HUES64 (cell line): ENCODE data around the gene ABHD14A.

Experiments
- H3K27ac ChIP-seq: 2 replicates; pipeline ENCODE4 v1.7.0; 2013; ENCODE audit warnings: low read depth, low read length, inconsistent platforms
- H3K27me3 ChIP-seq: 2 replicates; pipeline ENCODE4 v1.6.1; 2013; ENCODE audit warnings: mild to moderate bottlenecking, low read length; ENCODE audit not compliant: insufficient read depth
- H3K36me3 ChIP-seq: 2 replicates; pipeline ENCODE4 v1.6.1; 2013; ENCODE audit warnings: mild to moderate bottlenecking, low read length; ENCODE audit not compliant: insufficient read depth
- H3K4me1 ChIP-seq: 2 replicates; pipeline ENCODE4 v1.6.1; 2013; ENCODE audit warnings: mild to moderate bottlenecking, low read length, moderate library complexity; ENCODE audit not compliant: insufficient read depth
- H3K4me3 ChIP-seq: 2 replicates; pipeline ENCODE4 v1.5.1; 2013; ENCODE audit warnings: mild to moderate bottlenecking, low read length, moderate library complexity
- H3K9ac ChIP-seq: 2 replicates; pipeline ENCODE4 v1.6.1; 2013; ENCODE audit warnings: mild to moderate bottlenecking, low read depth, low read length
- H3K9me3 ChIP-seq: 2 replicates; pipeline ENCODE4 v1.6.1; 2013; ENCODE audit warnings: low read depth, low read length; ENCODE audit not compliant: insufficient read depth
- WGBS: fragments of 150-250, 120-280 bp; methylation state at CpG from one replicate; pipeline ENCODE4 v1.1.7; 2013; ENCODE audit warnings: missing lambda C conversion rate; 5-methylcytosine and 5-hydroxymethylcytosine counted together

ABHD14A gene

DNA sequence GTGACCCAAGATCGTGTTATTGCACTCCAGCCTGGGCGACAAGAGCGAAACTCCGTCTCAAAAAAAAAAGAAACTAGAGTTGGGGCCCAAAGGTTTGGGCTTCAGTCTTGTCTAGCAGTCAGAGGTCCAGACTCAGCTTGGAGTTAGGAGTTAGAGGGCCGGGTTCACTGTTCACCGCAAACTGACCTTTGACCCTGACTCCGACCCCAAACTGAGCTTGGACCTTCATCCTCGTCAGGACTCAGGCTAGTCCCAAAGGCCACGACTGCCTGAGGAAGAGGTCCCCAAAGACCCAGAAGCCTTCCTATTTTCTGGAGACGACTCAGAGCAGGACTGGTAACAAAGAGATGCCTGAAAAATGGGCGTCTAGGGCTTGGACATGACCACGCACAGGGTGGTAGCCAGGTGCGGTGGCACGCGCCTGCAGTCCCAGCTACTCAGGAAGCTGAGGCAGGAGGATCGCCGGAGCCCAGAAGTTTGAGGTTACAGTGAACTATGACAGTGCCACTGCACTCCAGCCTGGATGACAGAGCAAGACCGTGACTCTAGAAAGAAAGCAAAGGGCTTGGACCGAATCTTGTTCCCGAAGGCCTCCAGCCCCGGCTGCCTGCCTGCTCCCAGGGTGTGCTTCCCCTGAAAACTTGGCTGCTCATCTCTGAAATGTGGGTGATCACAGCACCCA, 43.6 kb downstream of the ABHD14A start:
- WGBS = 93% methylated on average over 21 of the region's 21 CpGs
- H3K36me3 ChIP-seq = no peaks in the 10 kb centered on the region
- no peak overlapping the region for H3K9ac ChIP-seq
- no peak overlapping the region for H3K4me3 ChIP-seq
- H3K27me3 ChIP-seq = no peaks in the 10 kb centered on the region
- peaks cover 8% of the 10 kb centered on the region for H3K4me1 ChIP-seq
- H3K9me3 ChIP-seq = no peaks in the 10 kb centered on the region
- H3K27ac ChIP-seq = no peak overlapping the region

DNA sequence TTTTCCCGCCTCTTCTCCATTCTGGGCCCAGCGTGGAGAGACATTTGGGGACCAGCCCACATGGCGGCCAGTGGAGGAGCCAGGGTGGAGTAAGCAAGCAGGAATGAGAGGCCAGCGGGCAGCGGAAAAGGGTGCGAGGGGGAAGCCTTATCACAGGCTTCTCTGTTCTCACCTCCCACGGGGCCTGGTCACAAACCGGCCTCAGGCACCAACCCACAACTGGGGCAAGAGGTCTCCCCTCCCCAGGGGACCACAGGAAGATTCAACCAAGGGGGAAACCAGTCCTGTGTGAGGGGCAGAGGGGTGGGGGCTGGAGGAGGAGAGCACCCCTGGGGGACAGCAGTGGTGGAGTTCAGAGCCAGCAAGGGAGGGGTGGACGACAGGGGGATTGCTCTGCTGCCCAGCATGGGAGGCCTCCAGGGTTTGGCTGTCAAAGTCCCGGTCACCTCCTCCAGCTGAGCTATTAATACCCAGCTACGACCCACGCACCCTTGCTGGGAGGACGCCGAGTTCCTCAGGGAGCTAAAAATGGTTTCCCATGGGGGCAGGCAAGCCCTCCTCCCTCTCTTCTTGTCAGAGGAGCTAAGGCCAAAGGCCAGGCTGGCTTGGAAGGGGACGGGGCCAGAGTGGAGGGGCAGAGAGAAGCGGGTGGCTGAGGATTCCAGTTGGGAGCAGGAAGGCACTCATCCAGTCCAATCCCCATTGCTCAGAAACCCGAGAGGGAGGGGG, 44.7 kb downstream of the ABHD14A start:
- H3K4me1 ChIP-seq = peaks cover 8% of the 10 kb centered on the region
- no peak overlapping the region for H3K9ac ChIP-seq
- no peaks in the 10 kb centered on the region for H3K9me3 ChIP-seq

DNA sequence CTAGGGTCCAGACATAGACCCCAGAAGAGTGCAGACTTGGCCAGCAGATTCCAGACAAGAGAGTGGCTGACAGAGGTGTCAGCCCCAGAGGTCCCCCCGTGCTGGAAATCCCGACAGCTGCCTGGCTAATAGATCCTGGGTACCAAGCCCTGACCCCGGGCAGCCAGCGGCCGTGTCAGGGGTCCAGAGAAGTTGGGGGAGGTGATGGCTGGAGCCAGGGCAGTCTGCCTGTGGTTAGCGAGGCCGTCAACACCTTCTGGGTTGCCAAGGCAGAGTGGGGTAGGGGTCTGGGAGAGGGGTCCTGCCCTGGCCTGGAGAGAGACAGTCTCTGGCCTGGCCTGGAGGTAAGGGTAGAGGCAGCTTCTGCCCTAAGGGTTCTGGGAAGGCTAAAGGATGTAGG, 45.9 kb downstream of the ABHD14A start:
- H3K9ac ChIP-seq = no peak overlapping the region
- H3K27me3 ChIP-seq = no peaks in the 10 kb centered on the region
- H3K4me3 ChIP-seq = no peak overlapping the region
- 94% methylated on average over 7 of the region's 7 CpGs for WGBS
- H3K4me1 ChIP-seq = peaks cover 8% of the 10 kb centered on the region
- no peak overlapping the region for H3K27ac ChIP-seq
- H3K36me3 ChIP-seq = no peaks in the 10 kb centered on the region
- no peaks in the 10 kb centered on the region for H3K9me3 ChIP-seq

More for the DNA sequence above, 44.7 kb downstream of the ABHD14A start:
- Histone ChIP-seq H3K4me3 (no peak overlapping the region), H3K27ac (no peak overlapping the region), H3K36me3 (no peaks in the 10 kb centered on the region), H3K27me3 (no peaks in the 10 kb centered on the region)
- 88% methylated on average over 17 of the region's 17 CpGs for WGBS

DNA sequence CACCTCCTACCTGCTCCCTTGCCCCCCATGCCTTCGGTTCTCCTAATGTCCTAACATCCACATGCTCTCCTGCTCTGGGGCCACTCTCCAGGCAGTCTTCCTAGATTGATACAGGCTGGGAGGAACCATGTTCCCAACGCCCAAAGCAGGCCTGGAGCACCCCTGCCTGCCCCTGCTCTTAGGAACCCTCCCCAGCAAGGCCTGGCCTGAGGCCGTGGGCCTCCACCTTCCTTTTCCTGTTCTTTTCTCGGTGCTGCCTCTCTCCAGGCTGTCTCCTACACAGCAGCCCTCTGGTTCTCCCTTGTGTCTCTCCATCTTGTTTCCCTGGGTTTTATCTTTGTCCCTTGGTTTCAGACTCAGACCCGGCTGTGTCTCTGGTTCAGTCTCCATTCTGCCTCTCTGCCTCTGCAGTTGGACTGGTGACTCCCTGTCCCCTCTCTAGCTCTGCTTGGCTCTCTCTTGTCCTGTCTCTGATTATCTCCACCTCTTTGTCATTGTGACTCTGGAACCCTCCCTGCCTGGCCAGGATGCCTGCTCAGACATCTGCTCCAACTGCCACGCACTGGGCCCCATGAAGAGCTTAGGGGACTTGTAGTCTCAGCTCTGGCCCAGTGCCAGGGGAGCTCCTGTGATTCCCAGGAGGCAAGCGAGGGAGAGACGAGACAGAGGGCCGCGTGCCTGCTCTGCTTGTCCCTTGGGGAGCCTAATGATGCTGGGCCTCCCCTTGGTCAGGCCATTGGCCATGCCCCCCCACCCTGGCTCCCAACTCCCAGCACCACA, 46.8 kb downstream of the ABHD14A start:
- Histone ChIP-seq H3K27ac (no peak overlapping the region), H3K4me3 (no peak overlapping the region), H3K36me3 (no peaks in the 10 kb centered on the region), H3K27me3 (no peaks in the 10 kb centered on the region), H3K9ac (no peak overlapping the region), H3K9me3 (no peaks in the 10 kb centered on the region), H3K4me1 (peaks cover 8% of the 10 kb centered on the region)
- 89% methylated on average over 10 of the region's 10 CpGs for WGBS

DNA sequence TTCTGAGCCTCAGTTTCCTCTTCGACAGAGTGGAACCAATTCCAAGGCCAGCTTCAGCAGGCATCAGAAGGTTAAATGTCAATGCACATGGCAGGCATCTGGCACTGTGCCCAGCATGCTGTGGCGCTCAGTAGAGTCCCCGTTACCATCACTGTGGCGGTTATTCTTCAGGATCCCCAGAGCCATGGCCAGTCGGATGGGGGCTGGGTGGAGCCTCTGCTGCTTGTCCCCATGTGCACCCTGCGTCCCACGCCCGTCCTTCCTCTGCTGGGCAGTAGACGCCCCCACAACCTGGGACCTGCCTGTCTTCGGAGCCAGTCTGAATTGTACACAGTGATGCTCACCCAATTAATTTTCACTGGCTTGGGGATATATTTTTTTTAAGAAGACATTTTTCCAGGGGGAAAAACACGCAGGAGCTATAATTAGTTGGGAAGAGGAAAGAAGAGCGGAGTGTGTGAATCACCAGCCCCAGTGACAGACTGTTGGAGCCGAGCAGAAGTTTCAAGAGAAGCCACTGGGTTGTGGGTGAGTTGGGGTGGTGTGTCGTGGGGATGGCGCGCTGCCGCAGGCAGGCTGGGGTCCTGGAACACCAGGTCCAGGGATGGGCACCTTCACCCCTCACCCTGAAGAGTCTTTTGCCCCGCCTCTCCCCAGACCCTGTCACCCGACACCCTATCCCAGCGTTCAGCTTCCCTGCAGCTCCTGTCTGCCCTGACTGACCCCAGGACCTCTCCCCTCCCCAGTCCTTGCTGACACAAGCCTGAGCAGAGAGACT, 47.6 kb downstream of the ABHD14A start:
- Histone ChIP-seq H3K27ac (no peak overlapping the region), H3K9ac (no peak overlapping the region), H3K4me1 (peaks cover 8% of the 10 kb centered on the region), H3K4me3 (no peak overlapping the region), H3K36me3 (no peaks in the 10 kb centered on the region), H3K9me3 (no peaks in the 10 kb centered on the region), H3K27me3 (no peaks in the 10 kb centered on the region)
- WGBS = 82% methylated on average over 17 of the region's 20 CpGs

DNA sequence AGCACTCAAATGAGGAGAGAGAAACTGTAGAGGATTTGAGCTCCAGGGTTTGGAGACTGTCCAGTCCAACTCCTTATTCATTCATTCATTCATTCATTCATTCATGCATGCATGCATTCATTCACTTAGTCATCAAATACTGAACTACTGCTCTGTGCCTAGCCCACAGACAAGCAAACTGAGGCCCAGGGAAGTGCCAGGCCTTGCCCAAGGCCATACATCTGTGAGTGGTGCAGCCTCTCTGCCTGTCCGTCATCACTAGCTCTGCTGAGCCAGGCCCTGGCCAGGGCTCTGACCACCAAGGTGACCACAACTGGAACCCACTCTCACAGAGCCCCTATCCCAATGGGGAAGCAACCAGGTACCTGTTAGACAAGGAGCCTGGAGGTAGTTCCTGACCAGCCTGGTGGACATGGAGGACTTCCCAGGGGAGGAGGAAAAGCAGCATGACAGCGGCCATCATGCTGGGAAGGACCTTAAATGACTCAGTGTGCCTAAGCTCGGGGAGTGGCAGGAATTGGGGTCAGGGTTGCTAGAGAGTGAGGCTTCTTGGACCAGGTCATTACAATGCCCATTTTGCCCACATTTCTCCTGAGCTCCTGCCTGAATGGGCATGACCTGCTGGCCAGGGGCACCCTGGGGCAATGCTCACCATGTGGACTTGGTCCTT, 48.4 kb downstream of the ABHD14A start:
- no peak overlapping the region for H3K9ac ChIP-seq
- no peak overlapping the region for H3K4me3 ChIP-seq
- H3K27me3 ChIP-seq = no peaks in the 10 kb centered on the region
- H3K36me3 ChIP-seq = no peaks in the 10 kb centered on the region
- no peaks in the 10 kb centered on the region for H3K9me3 ChIP-seq
- no peak overlapping the region for H3K27ac ChIP-seq
- H3K4me1 ChIP-seq = peaks cover 8% of the 10 kb centered on the region
- WGBS = 98% methylated on average over 3 of the region's 3 CpGs

DNA sequence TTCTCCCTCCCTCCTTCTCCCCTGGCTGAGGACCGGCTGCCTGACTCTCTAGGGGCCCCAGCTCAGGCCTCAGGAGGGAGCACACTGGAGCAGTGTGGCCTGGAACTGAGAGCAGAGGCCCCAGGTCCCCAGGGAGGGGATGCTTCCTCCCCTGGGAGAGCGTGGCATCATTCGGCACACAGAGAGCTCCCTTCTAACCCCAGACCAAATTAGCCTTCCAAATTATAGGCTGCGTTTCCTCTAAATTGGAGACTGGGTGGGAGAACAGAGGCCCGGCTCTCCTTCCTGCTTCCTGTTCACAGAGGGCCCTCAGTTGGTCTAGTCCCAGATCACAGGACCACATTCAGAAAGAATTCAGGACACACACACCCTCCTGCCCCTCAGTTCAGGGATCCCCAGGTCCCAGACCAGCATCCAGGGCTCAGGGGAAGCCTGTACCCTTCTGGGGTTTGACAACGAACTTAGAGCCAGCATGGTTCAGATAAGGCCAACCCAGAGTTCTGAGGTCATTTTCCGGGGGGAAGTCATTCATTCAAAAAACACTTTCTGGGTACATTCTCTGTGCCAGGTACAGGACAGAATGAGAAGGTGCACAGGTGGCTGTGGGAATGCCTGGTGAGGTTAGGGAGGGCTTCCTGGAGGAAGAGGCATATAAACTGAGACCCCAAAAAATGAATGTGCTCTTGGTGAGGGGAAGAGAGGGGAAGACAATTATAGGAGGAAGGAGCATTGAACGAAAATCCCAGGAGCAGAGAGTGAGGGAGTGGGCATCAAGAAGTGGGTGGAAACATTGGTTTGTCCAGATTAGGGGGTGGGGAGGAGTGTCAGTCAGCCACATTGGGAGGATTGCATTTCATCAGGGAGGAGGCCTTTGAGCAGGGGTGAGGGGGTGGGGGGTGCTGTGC, 49.2 kb downstream of the ABHD14A start:
- no peak overlapping the region for H3K4me3 ChIP-seq
- no peaks in the 10 kb centered on the region for H3K36me3 ChIP-seq
- 86% methylated on average over 8 of the region's 8 CpGs for WGBS
- no peak overlapping the region for H3K9ac ChIP-seq
- H3K9me3 ChIP-seq = no peaks in the 10 kb centered on the region
- no peaks in the 10 kb centered on the region for H3K27me3 ChIP-seq
- peaks cover 8% of the 10 kb centered on the region for H3K4me1 ChIP-seq
- H3K27ac ChIP-seq = no peak overlapping the region

DNA sequence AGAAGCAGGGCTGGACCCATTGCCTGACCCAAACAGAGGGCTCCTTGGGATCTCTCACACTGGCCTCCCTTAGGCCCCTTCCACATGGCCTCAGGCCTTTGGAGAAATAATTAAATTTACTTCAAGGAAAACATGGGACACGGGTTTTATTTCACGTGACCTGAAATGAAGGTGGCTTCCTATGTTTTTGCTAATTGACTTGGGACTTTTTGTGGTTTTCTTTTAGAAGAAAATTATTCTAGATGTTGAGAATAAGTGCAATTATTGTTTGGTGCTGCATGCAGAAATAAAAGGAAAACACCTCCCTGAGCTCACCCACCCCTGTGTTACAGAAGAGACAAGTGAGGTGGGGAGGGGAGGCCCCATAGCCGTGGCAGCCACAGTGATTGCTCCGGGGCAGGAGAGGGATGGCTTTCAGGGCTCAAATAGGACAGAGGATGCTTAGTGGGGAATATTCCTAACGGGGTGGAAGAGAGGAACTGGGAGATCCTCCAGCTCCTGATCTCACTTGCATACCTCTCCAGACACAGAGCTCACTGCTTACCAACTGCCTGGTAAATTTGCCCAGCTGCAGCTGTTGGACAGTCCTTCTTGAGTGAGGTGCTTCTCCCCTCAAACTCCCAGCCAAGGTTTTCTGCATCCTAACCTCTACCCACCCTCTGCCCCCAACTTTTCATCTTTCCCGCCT, 50.0 kb downstream of the ABHD14A start:
- 89% methylated on average over 6 of the region's 6 CpGs for WGBS
- H3K4me3 ChIP-seq = no peak overlapping the region
- no peak overlapping the region for H3K27ac ChIP-seq
- H3K9ac ChIP-seq = no peak overlapping the region
- H3K4me1 ChIP-seq = peaks cover 8% of the 10 kb centered on the region
- H3K36me3 ChIP-seq = no peaks in the 10 kb centered on the region
- no peaks in the 10 kb centered on the region for H3K9me3 ChIP-seq
- H3K27me3 ChIP-seq = no peaks in the 10 kb centered on the region

DNA sequence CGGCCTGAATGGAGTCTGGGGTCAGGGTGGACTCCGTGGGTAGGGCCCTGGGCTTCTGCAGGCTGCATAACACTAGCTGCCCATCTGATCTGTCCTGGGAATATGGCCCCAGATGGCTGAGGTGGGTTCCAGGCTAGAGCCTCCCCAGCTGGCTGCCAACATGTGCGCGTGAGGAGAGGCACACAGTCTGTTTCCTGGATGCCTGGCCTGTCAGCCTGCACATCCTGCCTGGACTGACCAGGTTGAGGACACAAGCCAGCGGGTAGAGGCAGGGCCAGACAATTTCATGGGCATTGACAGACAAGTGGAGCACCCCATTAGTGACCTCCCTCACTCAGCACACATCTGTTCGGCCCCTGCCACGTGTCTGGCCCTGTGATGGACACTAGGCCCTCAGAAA, 50.6 kb downstream of the ABHD14A start:
- no peak overlapping the region for H3K9ac ChIP-seq
- H3K27ac ChIP-seq = no peak overlapping the region
- no peaks in the 10 kb centered on the region for H3K9me3 ChIP-seq
- H3K4me3 ChIP-seq = no peak overlapping the region
- no peaks in the 10 kb centered on the region for H3K27me3 ChIP-seq
- peaks cover 8% of the 10 kb centered on the region for H3K4me1 ChIP-seq
- WGBS = 89% methylated on average over 7 of the region's 7 CpGs
- no peaks in the 10 kb centered on the region for H3K36me3 ChIP-seq
